ENCODE measurements around the gene IP6K2. TPM values are rescaled to one million over a fixed set of nuclear protein-coding genes. Genes with fewer than 3 reads are reported as not detected.
A peak's percentile ranks its signal among the peaks of the same experiment; 100 is the strongest.

IP6K2 gene
- total and polyA plus RNA-seq, 2 of the 8 experiments (the other 6 are each of a cell fraction or from before 2014, with no cell fraction given) = 95.8 to 144 TPM

- peak; percentile 100 for TF ChIP-seq ATF2 (IDR thresholded peaks at IDR 0.05; ENCODE audit: low read length)
- peak; percentile 98 for TF ChIP-seq TEAD4 (IDR thresholded peaks at IDR 0.05; ENCODE audit: low read depth, low read length)
- TF ChIP-seq TAF7 (optimal IDR thresholded peaks at IDR 0.05; ENCODE audit: borderline replicate concordance, low read depth, low read length) = peak; percentile 80
- TF ChIP-seq CREB1 (IDR thresholded peaks at IDR 0.05) = peak; percentile 91
- peak; percentile 88; the same call in 1 of the 2 replicates for TF ChIP-seq JUND (IDR thresholded peaks at IDR 0.05; ENCODE audit: low read length)
- 0 out of 2 replicates have a peak, but pooled peaks have one; percentile 16 for TF ChIP-seq JUN (IDR thresholded peaks at IDR 0.05; ENCODE audit: low read depth, low read length)
- peak; percentile 92 for TF ChIP-seq E2F6 (IDR thresholded peaks at IDR 0.05)
These were observed 53.3 kb downstream of the IP6K2 start (continued) for GRCh38 chr3:48663489-48664312.
